Stimulated activated CD4-positive, alpha-beta T cell treated with anti-CD3 and anti-CD28 coated beads, Interleukin-1b, Interleukin-23, amount 100 ng/mL, for 1 hour (primary cell): ENCODE data around the gene NAV2.

Experiments
- DNase-seq, 2 donors: peaks; one replicate each; pipeline ENCODE4 v3.0.0-alpha.2; 2020; ENCODE audit warnings: low read depth in 2 of 2

NAV2 gene

GRCh38 chr11:20087118-20087521 is 374.5 kb downstream of the NAV2 start:
- no peak for DNase-seq

DNA sequence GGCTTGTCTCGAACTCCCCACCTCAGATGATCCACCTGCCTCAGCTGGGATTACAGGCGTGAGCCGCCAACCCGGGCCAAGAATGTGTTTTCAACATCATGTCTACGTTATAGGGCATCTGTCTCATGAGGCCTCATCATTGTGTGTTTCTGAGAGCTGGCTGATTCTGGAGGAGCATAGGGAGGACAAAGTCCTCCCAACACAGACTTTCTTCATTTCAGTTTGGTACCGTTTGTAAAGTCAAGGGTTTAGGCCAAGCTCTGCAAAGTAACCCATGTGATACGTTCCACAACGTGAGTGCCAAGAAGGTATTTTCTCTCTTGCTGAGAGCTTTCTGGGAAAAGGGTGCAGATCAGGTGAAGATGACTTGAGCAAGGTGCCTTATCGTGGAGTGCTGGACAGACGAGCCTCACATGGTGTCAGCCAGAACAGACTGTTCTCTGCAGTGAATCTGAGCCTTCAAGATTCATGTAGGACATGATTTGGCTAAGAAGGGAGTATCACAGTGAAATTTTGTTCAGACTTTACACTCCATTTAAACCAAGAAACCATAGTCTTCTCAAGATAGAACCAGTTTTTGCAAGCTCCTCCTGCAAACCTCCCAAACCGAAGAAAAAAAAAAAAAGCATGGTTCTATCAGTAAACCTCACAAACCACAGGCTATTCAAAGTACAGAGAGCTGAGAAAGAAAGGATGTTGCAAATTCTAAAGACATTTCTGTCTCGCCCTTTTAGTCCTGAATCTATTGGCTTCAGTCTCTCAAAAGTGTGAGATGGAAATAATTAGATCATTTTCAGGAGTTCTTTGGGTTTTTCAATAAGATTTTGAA is 376.0 kb downstream of the NAV2 start:
- no peak for DNase-seq

DNA sequence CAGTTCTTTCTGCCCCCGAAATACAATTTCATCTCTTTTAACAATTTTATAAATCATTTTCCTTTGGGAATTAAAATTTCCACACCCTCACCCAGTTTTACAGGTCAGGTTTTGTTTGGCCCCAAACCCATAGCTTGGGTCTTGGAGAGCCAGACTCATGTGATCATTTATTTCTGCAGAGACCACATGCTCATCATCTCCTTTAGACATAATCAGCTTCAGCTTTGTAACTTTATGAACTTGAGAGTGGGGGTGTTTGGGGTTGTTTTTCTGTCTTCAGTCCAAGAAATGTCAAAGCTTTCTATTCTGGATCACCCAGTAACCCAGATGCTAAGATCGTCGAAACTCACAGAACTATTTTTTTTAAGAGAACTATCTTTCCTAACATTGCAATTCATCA is 376.7 kb downstream of the NAV2 start:
- no peak for DNase-seq

- no peak for DNase-seq
These were observed 377.4 kb downstream of the NAV2 start for GRCh38 chr11:20089796-20090653.

- no peak for DNase-seq
These were observed 378.2 kb downstream of the NAV2 start for GRCh38 chr11:20090654-20091374.

DNA sequence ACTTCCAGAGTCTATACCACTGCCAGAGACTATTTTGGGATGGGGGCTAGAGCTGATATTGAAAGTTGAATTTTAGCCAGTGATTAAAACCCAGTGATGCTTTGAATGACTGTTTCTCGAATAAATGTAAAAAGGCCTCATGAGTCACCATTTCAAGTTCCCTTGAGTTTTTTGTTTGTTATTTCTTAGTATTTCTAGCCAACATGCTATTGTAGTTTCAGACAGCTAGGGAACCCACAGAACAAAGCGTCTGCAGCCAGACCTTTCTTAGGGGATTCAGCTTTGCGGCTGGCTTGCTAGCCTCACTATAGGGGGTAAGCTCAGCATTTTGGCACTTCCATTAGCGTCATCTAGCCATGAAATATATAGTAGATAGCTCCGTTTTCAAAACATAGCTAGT is 381.1 kb downstream of the NAV2 start:
- no peak for DNase-seq

DNA sequence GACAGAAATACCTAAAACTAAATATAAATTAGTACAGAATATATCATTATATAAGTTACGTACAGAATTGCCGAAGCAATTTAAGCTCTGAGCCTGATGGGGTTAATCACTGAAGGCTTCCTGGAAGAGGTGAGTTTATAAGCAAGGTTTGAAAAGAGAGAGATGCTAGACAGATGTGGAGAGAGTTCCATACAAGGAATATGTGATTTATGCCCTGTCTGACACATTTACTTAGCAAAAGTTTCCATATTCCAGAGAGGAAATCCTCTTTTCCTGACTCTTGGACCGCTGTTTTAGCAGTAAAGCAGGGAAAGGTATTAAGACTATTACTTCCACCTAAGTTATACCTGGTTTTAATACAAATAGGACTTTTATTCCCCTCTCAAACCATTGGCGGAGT is 382.6 kb downstream of the NAV2 start:
- no peak for DNase-seq

GRCh38 chr11:20097319-20098221 is 384.9 kb downstream of the NAV2 start:
- DNase-seq: no peak

DNA sequence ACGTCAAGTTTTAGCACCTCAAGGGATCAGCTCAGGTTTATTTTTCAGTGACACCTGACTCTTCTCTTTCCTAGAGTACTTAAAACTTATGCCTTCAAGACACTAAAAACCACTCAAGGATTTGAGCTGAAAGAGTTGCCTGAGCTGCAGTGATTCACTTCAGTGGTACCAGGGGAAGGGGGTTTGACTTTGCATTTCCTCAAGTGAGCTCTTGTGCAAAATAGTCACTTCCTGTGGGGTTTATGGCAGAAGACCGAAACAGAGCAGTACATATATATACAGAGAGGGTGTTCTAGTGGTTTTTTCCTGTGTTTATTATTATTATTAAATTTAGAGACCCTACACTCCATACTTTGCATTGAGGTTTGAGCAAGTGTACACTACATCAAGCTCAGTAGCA is 386.9 kb downstream of the NAV2 start:
- DNase-seq: no peak

DNA sequence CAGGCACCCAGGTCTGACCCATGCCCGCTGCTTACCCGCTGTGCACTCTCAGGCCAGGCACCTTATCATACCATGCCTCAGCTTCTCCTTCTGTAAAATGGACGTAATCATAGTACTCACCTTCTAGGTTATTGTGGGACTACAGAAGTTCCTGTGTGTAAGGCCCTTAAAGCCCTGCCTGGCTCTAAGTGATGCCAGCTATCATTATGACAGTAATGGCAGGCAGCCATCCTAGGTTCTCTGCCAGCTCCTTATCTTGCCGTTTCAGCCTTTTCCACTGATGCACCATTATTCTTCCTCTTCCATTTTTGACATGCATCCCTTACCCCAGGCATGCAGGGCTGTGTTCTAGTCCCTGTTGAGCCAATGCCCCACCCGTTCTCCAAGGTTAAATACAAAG is 389.8 kb downstream of the NAV2 start:
- DNase-seq: no peak

DNA sequence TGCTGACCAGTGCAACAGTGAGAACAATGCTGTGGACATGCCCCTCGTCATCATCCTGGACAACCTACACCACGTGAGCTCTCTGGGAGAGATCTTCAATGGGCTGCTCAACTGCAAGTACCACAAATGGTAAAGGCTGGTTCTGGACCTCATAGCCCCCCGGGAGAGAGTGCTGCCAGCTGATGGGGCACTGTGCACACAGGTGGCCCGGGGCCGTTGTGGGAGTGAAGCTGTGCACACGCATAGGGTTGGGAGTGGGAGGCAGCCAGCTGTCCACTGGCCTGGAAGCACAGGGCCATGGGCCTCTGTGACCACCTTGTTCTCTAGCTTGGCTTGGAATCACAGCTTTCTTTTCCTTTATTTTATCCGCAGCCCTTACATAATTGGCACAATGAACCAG is 390.6 kb downstream of the NAV2 start:
- no peak for DNase-seq

DNA sequence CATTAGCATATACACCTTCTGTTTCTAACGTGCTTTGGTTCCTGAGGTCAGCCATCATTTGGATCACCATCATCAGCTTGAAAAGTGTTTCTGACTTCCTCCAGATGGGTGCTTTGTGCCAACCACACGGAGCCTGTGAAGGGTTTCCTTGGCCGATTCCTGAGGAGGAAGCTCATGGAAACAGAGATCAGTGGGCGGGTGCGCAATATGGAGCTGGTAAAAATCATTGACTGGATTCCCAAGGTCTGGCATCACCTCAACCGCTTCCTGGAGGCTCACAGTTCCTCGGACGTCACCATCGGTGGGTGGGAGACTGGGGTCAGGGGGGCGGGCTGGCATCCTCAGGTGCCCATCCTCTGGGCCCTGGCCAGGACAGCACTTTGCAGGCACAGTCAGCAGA is 392.8 kb downstream of the NAV2 start:
- DNase-seq: no peak

DNA sequence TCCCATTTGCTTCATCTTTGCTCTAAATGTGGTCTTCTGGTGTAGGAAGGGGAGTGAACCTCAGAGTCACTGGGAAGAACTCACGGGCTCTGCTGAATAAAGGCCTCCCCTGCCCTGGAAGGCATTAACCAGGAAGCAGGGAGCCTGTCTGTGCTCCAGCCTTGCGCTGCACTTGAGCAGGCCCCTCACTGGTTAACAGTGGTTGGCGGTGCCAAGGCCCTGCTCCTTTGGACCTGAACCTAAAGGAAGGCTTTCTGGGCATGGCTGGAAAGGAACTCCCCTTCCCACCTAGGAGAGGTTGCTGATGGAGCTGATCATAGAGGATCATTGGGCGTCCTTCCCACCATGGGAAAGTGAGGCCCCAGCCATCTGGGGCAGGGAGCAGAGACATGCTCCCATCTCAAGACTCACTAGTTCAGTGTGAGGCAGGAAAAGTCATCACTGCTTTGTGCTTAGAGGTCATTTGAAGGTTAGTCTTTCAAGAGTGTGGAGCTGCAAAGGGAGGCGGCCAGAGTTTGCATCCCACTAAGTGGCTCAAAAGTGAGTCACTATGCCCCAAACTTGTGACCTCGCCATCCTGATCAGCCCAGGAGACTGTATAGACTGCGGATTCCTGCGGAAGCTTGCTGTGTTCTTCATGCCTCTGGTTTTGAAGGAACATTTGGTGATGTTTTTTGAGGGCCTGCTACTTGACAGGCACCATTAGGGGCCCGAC is 397.3 kb downstream of the NAV2 start:
- no peak for DNase-seq

DNA sequence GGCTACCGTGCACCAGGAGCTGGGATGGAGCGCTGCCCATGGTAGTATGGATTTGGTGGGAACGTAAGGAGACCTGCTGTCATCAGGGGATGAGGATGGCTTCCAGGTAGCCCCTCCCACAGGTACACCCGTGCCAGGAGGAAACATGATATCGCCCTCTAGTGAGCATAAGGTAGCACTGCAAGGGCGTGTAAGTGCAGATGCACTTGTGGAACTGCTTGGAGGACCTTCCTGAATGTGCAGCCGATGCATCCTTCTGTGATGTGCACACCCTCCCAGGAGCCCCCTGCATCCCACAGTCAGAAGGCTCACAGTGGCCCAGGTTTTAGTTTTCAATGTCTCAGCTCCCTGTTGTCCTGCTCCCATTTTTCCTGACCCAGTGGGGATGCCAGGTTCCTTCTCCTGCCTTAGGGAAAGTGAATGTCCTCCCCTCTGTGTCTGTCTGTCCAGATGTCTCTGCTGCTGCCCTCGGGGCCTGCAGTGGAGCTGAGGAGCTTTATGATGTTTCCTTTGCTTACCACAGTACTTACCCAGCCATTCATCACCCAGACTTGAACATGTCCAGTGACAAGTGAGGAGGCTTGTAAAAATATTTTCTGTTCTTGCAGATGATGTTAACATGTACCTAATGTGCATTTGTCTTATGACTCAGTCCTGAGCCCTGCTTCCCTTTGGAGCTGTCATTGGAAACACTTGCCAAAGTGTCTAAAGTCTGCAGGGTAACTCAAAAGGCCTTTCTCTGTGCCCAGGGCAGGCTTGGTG is 398.5 kb downstream of the NAV2 start:
- no peak for DNase-seq

GRCh38 chr11:20111871-20112270 is 399.2 kb downstream of the NAV2 start:
- no peak for DNase-seq

DNA sequence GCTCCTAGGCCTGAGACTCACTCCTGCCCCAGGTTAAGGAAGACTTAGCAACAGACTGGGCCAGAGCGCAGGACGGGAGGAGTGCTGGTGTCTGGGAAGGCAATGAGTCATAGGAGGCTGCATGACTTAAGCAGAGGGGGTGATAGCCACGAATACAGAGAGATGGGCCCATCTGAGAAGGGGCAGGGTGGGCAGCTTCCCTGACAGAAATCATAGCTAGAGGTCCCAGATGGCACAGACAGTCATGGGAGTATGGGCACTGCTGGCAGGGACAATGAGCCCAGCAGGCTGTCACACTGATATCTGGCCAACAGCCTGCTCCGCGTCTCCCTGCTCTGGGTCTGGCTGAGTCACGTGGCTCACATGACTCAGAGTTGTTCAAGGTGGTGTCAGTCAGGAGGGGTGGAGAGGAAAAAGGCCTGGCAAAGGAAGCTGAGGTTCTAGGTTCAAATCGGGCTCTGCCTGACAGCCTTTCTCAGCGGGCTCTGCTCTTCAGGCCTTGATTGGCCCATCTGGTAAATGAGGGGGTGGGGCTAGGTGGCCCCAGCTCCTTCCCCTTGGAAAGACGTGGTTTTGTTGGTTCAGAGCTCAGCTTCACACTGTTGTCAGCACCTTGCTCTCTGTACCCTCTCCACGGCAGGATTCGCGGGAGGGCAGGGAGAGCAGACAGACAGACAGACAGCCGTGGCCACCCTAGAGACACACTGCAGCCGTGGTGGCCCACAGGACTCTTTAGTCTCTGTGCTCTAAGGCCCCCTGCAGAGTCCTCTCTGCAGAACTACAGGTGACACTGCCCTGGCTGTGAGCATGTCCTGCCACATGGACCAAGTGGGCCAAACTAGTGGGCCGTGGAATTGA is 399.9 kb downstream of the NAV2 start:
- no peak for DNase-seq

- no peak for DNase-seq
These were observed 400.5 kb downstream of the NAV2 start for GRCh38 chr11:20113149-20113438.

- DNase-seq: no peak
These were observed 402.0 kb downstream of the NAV2 start for GRCh38 chr11:20114588-20114987.

DNA sequence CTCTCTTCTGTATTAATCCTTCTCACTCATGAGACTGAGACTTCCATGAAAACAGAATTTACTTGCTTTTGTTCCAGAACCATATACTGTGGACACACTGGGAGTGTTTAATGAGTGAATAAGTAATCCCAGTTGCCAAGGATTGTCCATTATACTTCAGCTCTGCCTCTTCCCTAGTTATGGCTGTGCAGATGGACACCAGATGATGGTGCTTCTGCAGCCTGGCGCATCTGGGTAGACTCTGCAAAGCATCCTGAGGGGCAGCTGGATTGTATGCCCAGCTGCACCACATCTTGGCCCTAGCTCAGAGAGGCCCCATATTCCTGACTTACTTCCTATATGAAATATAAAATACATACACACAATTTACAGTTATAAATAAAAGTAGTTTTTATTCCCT is 404.2 kb downstream of the NAV2 start:
- DNase-seq: no peak
